GM12878 (cell line): Measurements from ENCODE around the gene DMD. TPM values are rescaled to one million over a fixed set of nuclear protein-coding genes. Genes with fewer than 3 reads are reported as not detected.
"Not testable (repeated sequence)": the region's sequence is repeated elsewhere in the genome, so short reads cannot be mapped to it uniquely, and the experiment has no call there.

Experiments
- ATAC-seq: fragments of 200-7000 bp; cut with Tn5 transposase; 3 replicates; pipeline ENCODE4 v1.9.1; 2020; ENCODE audit warnings: mild to moderate bottlenecking, moderate library complexity
- BruUV-seq: library from RNA; stranded (reverse); fragments of 400-500 nt; replicated peaks from 2 replicates; lab custom pipeline; 2021; lab: Mats Ljungman, UMichigan
- CTCF ChIA-PET: fragments of 300-600 bp; sonication (Branson Sonifier 250); formaldehyde crosslinking; extraction: SDS; loops from one replicate; lab custom pipeline; 2021; ENCODE audit warnings: inconsistent platforms; lab: Yijun Ruan, JAX
- POLR2A ChIA-PET: fragments of 350-600 bp; formaldehyde crosslinking; extraction: SDS; loops from one replicate; lab custom pipeline; 2021; ENCODE audit warnings: inconsistent platforms; lab: Charles Lee
- RAD21 ChIA-PET: fragments of 300-600 bp; sonication (Branson Sonifier 250); formaldehyde crosslinking; loops from one replicate; lab custom pipeline; 2023; ENCODE audit warnings: antibody characterized with exemption; ENCODE audit not compliant: unreplicated experiment; lab: Charles Lee
- SMC1A ChIA-PET: fragments of 300-600 bp; sonication (Branson Sonifier 250); formaldehyde crosslinking; loops from one replicate; lab custom pipeline; 2023; ENCODE audit not compliant: unreplicated experiment, uncharacterized antibody; lab: Charles Lee
- DNase-seq: peaks from one replicate; pipeline ENCODE4 v3.0.0-alpha.2; 2011; ENCODE audit warnings: low read depth, low spot score
- FAIRE-seq: peaks from 3 replicates; lab custom pipeline; 2011; peaks lifted over from hg19 to GRCh38; lab: Jason Lieb, UNC
- H2AFZ ChIP-seq: 2 replicates; pipeline ENCODE4 v1.6.0; 2011; ENCODE audit warnings: low read depth, low read length, control low read depth; ENCODE audit not compliant: control insufficient read depth
- H3K27ac ChIP-seq: 2 replicates; pipeline ENCODE4 v1.5.1; 2011; ENCODE audit warnings: control low read depth; ENCODE audit not compliant: control insufficient read depth, insufficient read depth
- H3K27me3 ChIP-seq, 2 experiments: replicated peaks in 1 of 2; 2 replicates each; pipeline versions ENCODE4 v1.6.0 to v1.6.1; 2011; ENCODE audit warnings: low read length in 1 of 2; ENCODE audit not compliant: control insufficient read depth in 2 of 2, insufficient read depth in 2 of 2
- H3K36me3 ChIP-seq, 2 experiments: 2 replicates each; pipeline ENCODE4 v1.5.1; 2011; ENCODE audit warnings: low read length in 1 of 2; ENCODE audit not compliant: control insufficient read depth in 2 of 2, insufficient read depth in 2 of 2
- H3K4me1 ChIP-seq: 2 replicates; pipeline ENCODE4 v1.6.1; 2011; ENCODE audit warnings: mild to moderate bottlenecking, low read length, moderate library complexity, mixed read lengths; ENCODE audit not compliant: control insufficient read depth, insufficient read depth
- H3K4me2 ChIP-seq: 2 replicates; pipeline ENCODE4 v1.6.0; 2011; ENCODE audit warnings: control low read depth; ENCODE audit not compliant: control insufficient read depth, insufficient read depth
- H3K4me3 ChIP-seq: fragments of 200-600 bp; sonication (generic); 2 replicates; pipeline ENCODE4 v1.5.1; 2016
- H3K79me2 ChIP-seq: 2 replicates; pipeline ENCODE4 v1.6.0; 2011; ENCODE audit warnings: low read length; ENCODE audit not compliant: control insufficient read depth, insufficient read depth
- H3K9ac ChIP-seq: 2 replicates; pipeline ENCODE4 v1.8.0; 2011; ENCODE audit warnings: low read length, control low read depth, mixed read lengths; ENCODE audit not compliant: control insufficient read depth, insufficient read depth
- H3K9me3 ChIP-seq: replicated peaks from 3 replicates; pipeline ENCODE4 v1.5.1; 2011; ENCODE audit warnings: mild to moderate bottlenecking, low read length; ENCODE audit not compliant: control insufficient read depth, insufficient read depth
- H4K20me1 ChIP-seq: 2 replicates; pipeline ENCODE4 v1.6.0; 2011; ENCODE audit not compliant: control insufficient read depth, insufficient read depth
- CEBPZ ChIP-seq: fragments of 150-350 bp; IDR thresholded peaks from 2 replicates; pipeline ENCODE4 v1.6.1; 2016; ENCODE audit warnings: low read depth, low read length
- CHD2 ChIP-seq: IDR thresholded peaks from 2 replicates; pipeline ENCODE4 v1.6.1; 2011; ENCODE audit warnings: low read depth, low read length, improper control_type of control experiment, borderline replicate concordance
- ETV6 ChIP-seq, 2 experiments: fragments of 450-650 bp in 1 of 2; IDR thresholded peaks in 1 of 2; conservative IDR thresholded peaks in 1 of 2; 2 replicates each; pipeline ENCODE4 v1.6.1; 2014; ENCODE audit warnings: antibody characterized with exemption in 1 of 2, borderline replicate concordance in 1 of 2, low read depth in 1 of 2, mild to moderate bottlenecking in 1 of 2, moderate library complexity in 1 of 2
- HDGF ChIP-seq: fragments of 450-650 bp; IDR thresholded peaks from 2 replicates; pipeline ENCODE4 v1.6.1; 2016; ENCODE audit warnings: antibody characterized with exemption
- JUNB ChIP-seq: IDR thresholded peaks from 2 replicates; pipeline ENCODE4 v1.6.1; 2016; ENCODE audit warnings: antibody characterized with exemption, mild to moderate bottlenecking
- MYC ChIP-seq: IDR thresholded peaks from 2 replicates; pipeline ENCODE4 v1.6.1; 2011; ENCODE audit warnings: mild to moderate bottlenecking, low read length, moderate library complexity, inconsistent platforms; ENCODE audit not compliant: insufficient read depth, insufficient replicate concordance, insufficient read length, severe bottlenecking
- RELA ChIP-seq: fragments of 450-650 bp; IDR thresholded peaks from 2 replicates; pipeline ENCODE4 v1.8.0; 2014; ENCODE audit warnings: borderline replicate concordance; ENCODE audit not compliant: partially characterized antibody
- SMAD5 ChIP-seq: IDR thresholded peaks from 2 replicates; pipeline ENCODE4 v1.6.1; 2016; ENCODE audit warnings: antibody characterized with exemption, low read depth
- YBX1 ChIP-seq: fragments of 450-650 bp; IDR thresholded peaks from 2 replicates; pipeline ENCODE4 v1.6.1; 2016; ENCODE audit warnings: antibody characterized with exemption
- WGBS: methylation state at CpG from one replicate; pipeline ENCODE4 v1.1.6; 2016; ENCODE audit warnings: low lambda C conversion rate; ENCODE audit not compliant: insufficient replicate concordance, insufficient coverage; ENCODE audit errors: missing lambda C conversion rate; 5-methylcytosine and 5-hydroxymethylcytosine counted together
- in situ Hi-C: fragments of 300-500 bp; cut with MboI; formaldehyde crosslinking; loops from 9 replicates; pipeline ENCODE4 v1.14.3; 2018; ENCODE audit warnings: mixed read lengths
- intact Hi-C: fragments of 100-400 bp; cut with micrococcal nuclease; formaldehyde crosslinking; loops from one replicate; pipeline ENCODE4 v1.14.2; 2022; ENCODE audit not compliant: unreplicated experiment
- polyA plus RNA-seq, 11 experiments: library from polyadenylated mRNA; depleted of rRNA in 4 of 11; unstranded in 6 of 11; stranded (reverse) in 5 of 11; fragments of >200 nt; fragmentation: Nextera tagmentation in 4 of 11; fragmentation: Illumina TruSeq in 1 of 11; extraction: Ambion mirVana in 4 of 11; extraction: Trizol in 1 of 11; gene quantifications; 1 replicate in 1 of 11; 2 replicates in 10 of 11; pipeline versions ENCODE4 v1.2.1 to v1.2.3, GENCODE V29; 2011 to 2016; ENCODE audit warnings: inconsistent platforms in 2 of 11, missing spikeins in 2 of 11, low read depth in 1 of 11
- total RNA-seq, 4 experiments: library from RNA; depleted of rRNA in 3 of 4; stranded (reverse); fragments of >200 nt in 3 of 4; fragmentation: Illumina TruSeq in 1 of 4; extraction: Trizol in 1 of 4; gene quantifications; 2 replicates each; pipeline versions ENCODE4 v1.2.1 to v1.2.3, GENCODE V29; 2013 to 2021

The DMD gene
- total and polyA plus RNA-seq, 10 of the 15 experiments (the other 5 are each of a cell fraction or from before 2014, with no cell fraction given) = 1.4 to 24.3 (median 4.3) TPM

GRCh38 chrX:33188286-33188685 is 23.1 kb downstream of the DMD start:
- no peaks in the 10 kb centered on the region for H3K36me3 ChIP-seq
- ChIA-PET CTCF (no interaction called here), POLR2A (no interaction called here), RAD21 (no interaction called here), SMC1A (no interaction called here)
- intact Hi-C loops = no loop called here
- no peaks in the 10 kb centered on the region for H3K27me3 ChIP-seq
- H2AFZ ChIP-seq = no peak overlapping the region
- no peak for TF ChIP-seq MYC
- no peak for TF ChIP-seq ETV6 (conservative IDR thresholded peaks at IDR 0.05 in 1 of 2, IDR thresholded peaks at IDR 0.05 in 1 of 2; ENCODE audit: borderline replicate concordance in 1 of 2, low read depth in 1 of 2)
- no peak for TF ChIP-seq CEBPZ
- TF ChIP-seq JUNB = no peak
- no peak for TF ChIP-seq SMAD5
- TF ChIP-seq HDGF = no peak
- TF ChIP-seq RELA = no peak
- TF ChIP-seq CHD2 = no peak
- TF ChIP-seq YBX1 = no peak
- no peak overlapping the region for H3K9ac ChIP-seq
- H3K4me1 ChIP-seq = no peaks in the 10 kb centered on the region
- no peak overlapping the region for H3K4me3 ChIP-seq
- in situ Hi-C loops = no loop called here
- DNase-seq (no peak), ATAC-seq (no peak), FAIRE-seq (no peak)
- no peaks in the 10 kb centered on the region for H4K20me1 ChIP-seq
- BruUV-seq = no TSS peak
- no peaks in the 10 kb centered on the region for H3K9me3 ChIP-seq
- H3K79me2 ChIP-seq = no peaks in the 10 kb centered on the region
- H3K4me2 ChIP-seq = no peak overlapping the region
- no peak overlapping the region for H3K27ac ChIP-seq
- 20% methylated on average over 3 of the region's 3 CpGs for WGBS

- H3K79me2 ChIP-seq, H3K4me2 ChIP-seq, FAIRE-seq, in situ Hi-C loops, BruUV-seq, intact Hi-C loops, H2AFZ ChIP-seq, H3K9me3 ChIP-seq, CTCF ChIA-PET, ATAC-seq, SMC1A ChIA-PET, H3K4me1 ChIP-seq, H3K27ac ChIP-seq, DNase-seq, H3K9ac ChIP-seq, H3K4me3 ChIP-seq, RAD21 ChIA-PET, H3K36me3 ChIP-seq, POLR2A ChIA-PET, H4K20me1 ChIP-seq, H3K27me3 ChIP-seq: not testable (repeated sequence)
- 34% methylated on average over 8 of the region's 10 CpGs for WGBS
Observed at GRCh38 chrX:33184803-33185202, 26.5 kb downstream of the DMD start.
